ENCODE data around the gene ACVRL1.

DNA sequence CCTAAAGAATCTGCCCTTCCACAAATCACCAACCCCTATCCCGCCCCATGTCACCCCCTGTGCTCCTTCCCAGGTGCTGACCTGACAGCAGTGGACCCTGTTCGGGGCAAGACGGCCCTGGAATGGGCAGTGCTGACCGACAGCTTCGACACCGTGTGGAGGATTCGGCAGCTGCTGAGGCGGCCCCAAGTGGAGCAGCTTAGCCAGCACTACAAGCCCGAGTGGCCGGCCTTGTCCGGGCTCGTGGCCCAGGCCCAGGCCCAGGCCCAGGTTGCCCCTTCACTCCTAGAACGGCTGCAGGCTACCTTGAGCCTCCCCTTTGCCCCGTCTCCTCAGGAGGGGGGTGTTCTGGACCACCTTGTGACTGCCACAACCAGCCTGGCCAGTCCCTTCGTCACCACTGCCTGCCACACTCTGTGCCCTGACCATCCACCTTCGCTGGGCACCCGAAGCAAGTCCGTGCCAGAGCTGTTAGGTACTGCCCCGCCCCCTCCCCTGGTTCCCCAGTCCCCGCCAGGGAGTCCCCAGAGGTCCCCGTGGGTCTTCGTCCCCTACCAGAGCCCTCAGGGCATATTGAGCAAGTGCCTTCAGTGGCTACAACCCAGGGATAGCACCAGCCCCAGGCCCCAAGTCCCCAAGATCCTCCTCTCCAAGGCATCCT, 16.7 kb upstream of the ACVRL1 start:
- TF ChIP-seq, protein P1, sequence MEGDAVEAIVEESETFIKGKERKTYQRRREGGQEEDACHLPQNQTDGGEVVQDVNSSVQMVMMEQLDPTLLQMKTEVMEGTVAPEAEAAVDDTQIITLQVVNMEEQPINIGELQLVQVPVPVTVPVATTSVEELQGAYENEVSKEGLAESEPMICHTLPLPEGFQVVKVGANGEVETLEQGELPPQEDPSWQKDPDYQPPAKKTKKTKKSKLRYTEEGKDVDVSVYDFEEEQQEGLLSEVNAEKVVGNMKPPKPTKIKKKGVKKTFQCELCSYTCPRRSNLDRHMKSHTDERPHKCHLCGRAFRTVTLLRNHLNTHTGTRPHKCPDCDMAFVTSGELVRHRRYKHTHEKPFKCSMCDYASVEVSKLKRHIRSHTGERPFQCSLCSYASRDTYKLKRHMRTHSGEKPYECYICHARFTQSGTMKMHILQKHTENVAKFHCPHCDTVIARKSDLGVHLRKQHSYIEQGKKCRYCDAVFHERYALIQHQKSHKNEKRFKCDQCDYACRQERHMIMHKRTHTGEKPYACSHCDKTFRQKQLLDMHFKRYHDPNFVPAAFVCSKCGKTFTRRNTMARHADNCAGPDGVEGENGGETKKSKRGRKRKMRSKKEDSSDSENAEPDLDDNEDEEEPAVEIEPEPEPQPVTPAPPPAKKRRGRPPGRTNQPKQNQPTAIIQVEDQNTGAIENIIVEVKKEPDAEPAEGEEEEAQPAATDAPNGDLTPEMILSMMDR (IDR thresholded peaks at IDR 0.05): 0 out of 2 replicates have a peak, but pooled peaks have one; percentile 13
- TF ChIP-seq ZNF232 (CRISPR knock-in tag; IDR thresholded peaks at IDR 0.05): no peak
- no peak for TF ChIP-seq ATF1 (CRISPR knock-in tag; IDR thresholded peaks at IDR 0.05)
- TF ChIP-seq, protein P2, sequence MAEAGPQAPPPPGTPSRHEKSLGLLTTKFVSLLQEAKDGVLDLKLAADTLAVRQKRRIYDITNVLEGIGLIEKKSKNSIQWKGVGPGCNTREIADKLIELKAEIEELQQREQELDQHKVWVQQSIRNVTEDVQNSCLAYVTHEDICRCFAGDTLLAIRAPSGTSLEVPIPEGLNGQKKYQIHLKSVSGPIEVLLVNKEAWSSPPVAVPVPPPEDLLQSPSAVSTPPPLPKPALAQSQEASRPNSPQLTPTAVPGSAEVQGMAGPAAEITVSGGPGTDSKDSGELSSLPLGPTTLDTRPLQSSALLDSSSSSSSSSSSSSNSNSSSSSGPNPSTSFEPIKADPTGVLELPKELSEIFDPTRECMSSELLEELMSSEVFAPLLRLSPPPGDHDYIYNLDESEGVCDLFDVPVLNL (CRISPR knock-in tag; IDR thresholded peaks at IDR 0.05; ENCODE audit: borderline replicate concordance, low read depth): no peak
- TF ChIP-seq, protein P3, sequence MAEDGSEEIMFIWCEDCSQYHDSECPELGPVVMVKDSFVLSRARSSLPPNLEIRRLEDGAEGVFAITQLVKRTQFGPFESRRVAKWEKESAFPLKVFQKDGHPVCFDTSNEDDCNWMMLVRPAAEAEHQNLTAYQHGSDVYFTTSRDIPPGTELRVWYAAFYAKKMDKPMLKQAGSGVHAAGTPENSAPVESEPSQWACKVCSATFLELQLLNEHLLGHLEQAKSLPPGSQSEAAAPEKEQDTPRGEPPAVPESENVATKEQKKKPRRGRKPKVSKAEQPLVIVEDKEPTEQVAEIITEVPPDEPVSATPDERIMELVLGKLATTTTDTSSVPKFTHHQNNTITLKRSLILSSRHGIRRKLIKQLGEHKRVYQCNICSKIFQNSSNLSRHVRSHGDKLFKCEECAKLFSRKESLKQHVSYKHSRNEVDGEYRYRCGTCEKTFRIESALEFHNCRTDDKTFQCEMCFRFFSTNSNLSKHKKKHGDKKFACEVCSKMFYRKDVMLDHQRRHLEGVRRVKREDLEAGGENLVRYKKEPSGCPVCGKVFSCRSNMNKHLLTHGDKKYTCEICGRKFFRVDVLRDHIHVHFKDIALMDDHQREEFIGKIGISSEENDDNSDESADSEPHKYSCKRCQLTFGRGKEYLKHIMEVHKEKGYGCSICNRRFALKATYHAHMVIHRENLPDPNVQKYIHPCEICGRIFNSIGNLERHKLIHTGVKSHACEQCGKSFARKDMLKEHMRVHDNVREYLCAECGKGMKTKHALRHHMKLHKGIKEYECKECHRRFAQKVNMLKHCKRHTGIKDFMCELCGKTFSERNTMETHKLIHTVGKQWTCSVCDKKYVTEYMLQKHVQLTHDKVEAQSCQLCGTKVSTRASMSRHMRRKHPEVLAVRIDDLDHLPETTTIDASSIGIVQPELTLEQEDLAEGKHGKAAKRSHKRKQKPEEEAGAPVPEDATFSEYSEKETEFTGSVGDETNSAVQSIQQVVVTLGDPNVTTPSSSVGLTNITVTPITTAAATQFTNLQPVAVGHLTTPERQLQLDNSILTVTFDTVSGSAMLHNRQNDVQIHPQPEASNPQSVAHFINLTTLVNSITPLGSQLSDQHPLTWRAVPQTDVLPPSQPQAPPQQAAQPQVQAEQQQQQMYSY (CRISPR knock-in tag; IDR thresholded peaks at IDR 0.05): no peak
- TF ChIP-seq, protein P4, sequence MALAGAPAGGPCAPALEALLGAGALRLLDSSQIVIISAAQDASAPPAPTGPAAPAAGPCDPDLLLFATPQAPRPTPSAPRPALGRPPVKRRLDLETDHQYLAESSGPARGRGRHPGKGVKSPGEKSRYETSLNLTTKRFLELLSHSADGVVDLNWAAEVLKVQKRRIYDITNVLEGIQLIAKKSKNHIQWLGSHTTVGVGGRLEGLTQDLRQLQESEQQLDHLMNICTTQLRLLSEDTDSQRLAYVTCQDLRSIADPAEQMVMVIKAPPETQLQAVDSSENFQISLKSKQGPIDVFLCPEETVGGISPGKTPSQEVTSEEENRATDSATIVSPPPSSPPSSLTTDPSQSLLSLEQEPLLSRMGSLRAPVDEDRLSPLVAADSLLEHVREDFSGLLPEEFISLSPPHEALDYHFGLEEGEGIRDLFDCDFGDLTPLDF (CRISPR knock-in tag; IDR thresholded peaks at IDR 0.05): no peak
- TF ChIP-seq, protein P5, sequence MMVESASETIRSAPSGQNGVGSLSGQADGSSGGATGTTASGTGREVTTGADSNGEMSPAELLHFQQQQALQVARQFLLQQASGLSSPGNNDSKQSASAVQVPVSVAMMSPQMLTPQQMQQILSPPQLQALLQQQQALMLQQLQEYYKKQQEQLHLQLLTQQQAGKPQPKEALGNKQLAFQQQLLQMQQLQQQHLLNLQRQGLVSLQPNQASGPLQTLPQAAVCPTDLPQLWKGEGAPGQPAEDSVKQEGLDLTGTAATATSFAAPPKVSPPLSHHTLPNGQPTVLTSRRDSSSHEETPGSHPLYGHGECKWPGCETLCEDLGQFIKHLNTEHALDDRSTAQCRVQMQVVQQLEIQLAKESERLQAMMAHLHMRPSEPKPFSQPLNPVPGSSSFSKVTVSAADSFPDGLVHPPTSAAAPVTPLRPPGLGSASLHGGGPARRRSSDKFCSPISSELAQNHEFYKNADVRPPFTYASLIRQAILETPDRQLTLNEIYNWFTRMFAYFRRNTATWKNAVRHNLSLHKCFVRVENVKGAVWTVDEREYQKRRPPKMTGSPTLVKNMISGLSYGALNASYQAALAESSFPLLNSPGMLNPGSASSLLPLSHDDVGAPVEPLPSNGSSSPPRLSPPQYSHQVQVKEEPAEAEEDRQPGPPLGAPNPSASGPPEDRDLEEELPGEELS (CRISPR knock-in tag; IDR thresholded peaks at IDR 0.05): no peak

Measured in WTC11 (cell line).